Measurements from ENCODE around the gene SPINK9. TPM values are rescaled to one million over a fixed set of nuclear protein-coding genes. Genes with fewer than 3 reads are reported as not detected.

The SPINK9 gene
- total RNA-seq, 4 donors from 2014 or later = not detected

- Histone ChIP-seq H3K27ac (no peak overlapping the region), H3K4me3 (no peak overlapping the region), H3K36me3 (no peaks in the 10 kb centered on the region), H3K4me1 (no peaks in the 10 kb centered on the region), H3K27me3 (no peaks in the 10 kb centered on the region), H3K9me3 (no peaks in the 10 kb centered on the region)
- TF ChIP-seq CTCF (IDR thresholded peaks at IDR 0.05) (no peak), POLR2A (IDR thresholded peaks at IDR 0.05) (no peak)
- intact Hi-C loops (cut with DNase I; ENCODE audit: low total_unique reads) = no loop called here
- no peak for DNase-seq
Measured at GRCh38 chr5:148343603-148344487, 8.5 kb downstream of the SPINK9 start.

DNA sequence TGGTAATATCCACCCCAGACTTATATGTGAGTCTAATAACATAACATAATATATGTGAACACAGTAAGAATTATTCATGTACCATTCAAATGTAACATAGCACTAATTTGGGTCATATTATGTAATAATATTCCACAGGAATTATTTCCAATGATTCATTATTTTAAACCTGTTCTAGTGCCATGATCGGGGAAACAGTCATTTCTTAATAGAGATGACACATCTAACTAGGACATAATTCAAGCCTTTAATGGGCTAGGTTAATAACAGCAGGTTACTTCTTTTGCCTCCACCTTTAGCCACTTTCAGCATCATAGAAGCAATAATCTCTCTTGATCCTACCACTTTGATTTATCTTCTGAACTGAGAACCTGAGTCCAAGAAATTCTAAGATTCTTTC lies 12.3 kb downstream of the SPINK9 start:
- Histone ChIP-seq H3K27ac (no peak overlapping the region), H3K27me3 (no peaks in the 10 kb centered on the region), H3K4me3 (no peak overlapping the region), H3K4me1 (no peaks in the 10 kb centered on the region), H3K36me3 (no peaks in the 10 kb centered on the region), H3K9me3 (no peaks in the 10 kb centered on the region)
- no peak for DNase-seq
- intact Hi-C loops (cut with DNase I; ENCODE audit: low total_unique reads) = no loop called here
- TF ChIP-seq POLR2A (IDR thresholded peaks at IDR 0.05) = no peak
- TF ChIP-seq CTCF (IDR thresholded peaks at IDR 0.05) = no peak

DNA sequence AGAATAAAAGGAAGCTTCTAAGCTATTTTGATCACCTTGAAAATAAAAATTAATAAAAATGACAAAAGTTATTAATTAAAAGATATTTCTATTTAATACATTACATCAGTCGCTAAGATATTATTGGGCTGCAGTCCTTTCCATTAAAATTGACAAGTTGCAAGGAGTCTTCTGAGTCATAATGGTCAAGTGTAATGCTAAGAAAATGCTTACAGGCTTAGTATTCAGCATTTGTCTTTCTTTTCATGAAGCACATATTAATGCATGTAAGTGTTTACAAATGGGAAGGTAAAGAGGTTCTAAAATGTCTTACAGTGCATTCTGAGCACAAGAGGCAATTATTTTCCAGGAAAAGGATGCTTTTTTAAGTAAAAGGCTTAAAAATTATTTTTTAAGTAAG lies 17.3 kb downstream of the SPINK9 start:
- Histone ChIP-seq H3K27me3 (no peaks in the 10 kb centered on the region), H3K9me3 (no peaks in the 10 kb centered on the region), H3K36me3 (no peaks in the 10 kb centered on the region), H3K4me1 (no peaks in the 10 kb centered on the region), H3K4me3 (no peak overlapping the region), H3K27ac (no peak overlapping the region)
- TF ChIP-seq POLR2A (IDR thresholded peaks at IDR 0.05) = no peak
- TF ChIP-seq CTCF (IDR thresholded peaks at IDR 0.05) = no peak
- no peak for DNase-seq
- intact Hi-C loops (cut with DNase I; ENCODE audit: low total_unique reads) = no loop called here

- no peaks in the 10 kb centered on the region for H3K4me1 ChIP-seq
- TF ChIP-seq POLR2A (IDR thresholded peaks at IDR 0.05) (no peak), CTCF (IDR thresholded peaks at IDR 0.05) (no peak)
- no peak for DNase-seq
- H3K27ac ChIP-seq = no peak overlapping the region
- H3K4me3 ChIP-seq = no peak overlapping the region
- no peaks in the 10 kb centered on the region for H3K9me3 ChIP-seq
- H3K27me3 ChIP-seq = no peaks in the 10 kb centered on the region
- no peaks in the 10 kb centered on the region for H3K36me3 ChIP-seq
- intact Hi-C loops (cut with DNase I; ENCODE audit: low total_unique reads) = no loop called here
Measured at GRCh38 chr5:148353634-148354033, 18.3 kb downstream of the SPINK9 start.

DNA sequence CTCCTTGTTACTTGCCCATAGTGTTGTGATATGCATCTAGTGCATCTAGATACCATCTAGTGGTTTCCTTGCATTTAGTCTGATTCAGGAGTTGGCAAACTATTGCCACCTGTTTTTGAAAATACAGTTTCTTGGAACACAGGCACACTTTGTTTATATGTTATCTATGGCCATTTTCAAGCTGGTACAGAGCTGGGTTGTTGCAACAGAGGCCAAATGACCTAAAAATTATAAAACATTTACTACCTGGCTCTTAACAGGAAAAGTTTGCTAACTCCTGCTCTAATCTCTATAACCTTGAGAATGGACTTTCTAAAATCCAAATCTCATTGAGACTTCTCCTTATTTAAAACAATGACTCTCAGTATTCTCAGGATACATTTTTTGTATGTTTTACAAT lies 29.0 kb downstream of the SPINK9 start:
- intact Hi-C loops (cut with DNase I; ENCODE audit: low total_unique reads) = no loop called here
- TF ChIP-seq CTCF (IDR thresholded peaks at IDR 0.05) (no peak), POLR2A (IDR thresholded peaks at IDR 0.05) (no peak)
- Histone ChIP-seq H3K36me3 (peaks cover 0 to 3% of the 10 kb centered on the region in 2 donors), H3K9me3 (peaks cover 0 to 4% of the 10 kb centered on the region in 2 donors), H3K4me3 (no peak overlapping the region), H3K27ac (no peak overlapping the region), H3K27me3 (no peaks in the 10 kb centered on the region), H3K4me1 (no peaks in the 10 kb centered on the region)
- DNase-seq = no peak
